ENCODE results near the gene TLCD3B. TPM values are rescaled to one million over a fixed set of nuclear protein-coding genes. Genes with fewer than 3 reads are reported as not detected.

The TLCD3B gene
- total RNA-seq, 1 experiment from 2014 or later = 20.9 TPM

DNA sequence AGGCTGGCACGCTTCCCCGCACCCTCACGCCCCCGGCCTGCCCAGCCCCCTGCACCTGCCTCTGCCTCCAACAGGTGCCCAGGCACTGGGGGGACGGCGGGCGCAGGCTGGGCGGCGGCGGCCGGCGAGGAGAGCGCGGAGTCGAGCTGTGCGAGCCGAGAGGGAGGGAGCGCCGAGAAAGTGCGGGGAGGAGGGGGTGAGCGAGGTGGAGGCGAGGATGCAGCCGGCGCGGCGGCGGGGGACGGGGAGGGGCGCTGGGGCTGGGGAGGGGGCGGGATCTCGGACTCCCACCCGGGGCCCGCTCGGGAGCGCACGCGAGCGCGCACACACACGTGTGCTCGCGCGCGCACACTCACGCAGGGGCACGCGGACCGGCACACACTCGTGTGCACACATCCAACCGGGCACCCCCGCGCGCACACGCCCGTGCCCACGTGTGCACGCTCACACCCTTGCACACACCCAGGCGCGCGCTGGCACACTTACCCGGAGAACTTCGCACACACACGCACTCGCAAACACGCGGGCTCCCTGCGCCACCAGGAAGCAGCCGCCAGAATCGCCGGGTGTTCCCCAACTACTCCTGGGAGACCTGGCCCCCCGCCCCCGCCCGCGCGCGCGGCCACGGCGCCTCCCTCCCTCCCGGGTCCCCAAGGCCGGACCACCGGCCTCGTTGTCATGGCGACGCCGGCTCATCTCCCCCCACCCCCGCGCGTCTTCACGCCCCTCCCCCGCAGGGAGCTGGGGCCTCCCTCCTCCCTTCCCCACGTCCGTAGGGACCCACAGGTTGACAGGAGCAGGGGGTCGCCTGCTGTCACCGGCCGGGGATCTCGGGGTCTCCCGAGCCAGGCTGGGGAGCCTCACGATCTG is 20.0 kb downstream of the TLCD3B start, which contains the start of gene DOC2A:
TSS of gene DOC2A (minus strand) at position 184 of the 870 bp plus-strand sequence. CDS start 805 bp downstream, outside the sequence.
- peak within 1 kb of the TSS; percentile 69 to 88 for H3K4me3 Mint-ChIP-seq
- peak within 1 kb of the TSS; percentile 91 for H3K4me2 ChIP-seq (ENCODE audit: insufficient read depth, insufficient read length, low read length)
- H3K18ac ChIP-seq (ENCODE audit: insufficient read length, low read depth, low read length) = peak within 1 kb of the TSS; percentile 2
- H3K27me3 ChIP-seq (ENCODE audit: insufficient read depth, low read length) = no peaks in the 10 kb centered on the region
- no peak within 1 kb of the TSS for H2AK5ac ChIP-seq (ENCODE audit: insufficient read length, low read length)
- WGBS (ENCODE audit: extremely low coverage, insufficient read length, low lambda C conversion rate) = no CpG with 5 or more reads among the region's 99 CpGs
- DNase-seq = peak; percentile 59
- no peak within 1 kb of the TSS for H3K14ac ChIP-seq (ENCODE audit: insufficient read depth, low read length)
- H4K5ac ChIP-seq (ENCODE audit: insufficient read length, low read depth, low read length) = no peak within 1 kb of the TSS
- no peaks in the 10 kb centered on the region for H4K20me1 ChIP-seq (ENCODE audit: control insufficient read depth, insufficient read depth, insufficient read length)
- H3K79me2 ChIP-seq (ENCODE audit: insufficient read depth, low read length) = no peaks in the 10 kb centered on the region
- H3K79me1 ChIP-seq (ENCODE audit: insufficient read depth, low read depth, low read length, poor library complexity, severe bottlenecking) = no peaks in the 10 kb centered on the region
- H3K23me2 ChIP-seq (ENCODE audit: insufficient read length, low read depth, low read length, poor library complexity, severe bottlenecking) = peaks cover 16% of the 10 kb centered on the region
- no peak within 1 kb of the TSS for H3T11ph ChIP-seq (ENCODE audit: low read length)
- no peak within 1 kb of the TSS for H4K91ac ChIP-seq (ENCODE audit: insufficient read length, low read depth, low read length)
- H3K4me1 ChIP-seq (ENCODE audit: insufficient read depth, low read length) = no peaks in the 10 kb centered on the region; the same call in 1 of the 2 replicates
- H3K27me3 Mint-ChIP-seq (ENCODE audit: low read depth) = peaks cover 38% of the 10 kb centered on the region
- H2BK5ac ChIP-seq (ENCODE audit: insufficient read length, low read length) = no peak within 1 kb of the TSS
- no peak within 1 kb of the TSS for H4K8ac ChIP-seq (replicated peaks; ENCODE audit: insufficient read length, low read depth, low read length)
- H3K36me3 Mint-ChIP-seq (ENCODE audit: insufficient read depth in 1 of 3, low read depth in 3 of 3) = peaks cover 0 to 6% (median 5%) of the 10 kb centered on the region in 3 experiments; a peak in 6 of 7 replicates
- no peak within 1 kb of the TSS for H3K23ac ChIP-seq (ENCODE audit: insufficient read length, low read depth, low read length)
- H3K4me1 Mint-ChIP-seq = peaks cover 9 to 22% of the 10 kb centered on the region in 2 experiments
- H3K4ac ChIP-seq (ENCODE audit: low read depth, low read length) = no peak within 1 kb of the TSS
- H3K27ac ChIP-seq (ENCODE audit: insufficient read length, low read depth, low read length) = no peak within 1 kb of the TSS
- H3K27ac Mint-ChIP-seq = no peak within 1 kb of the TSS
- H2BK20ac ChIP-seq (ENCODE audit: low read depth, low read length, poor library complexity, severe bottlenecking) = no peak within 1 kb of the TSS
- H3K9me3 ChIP-seq (ENCODE audit: control insufficient read depth, low read depth, low read length) = no peaks in the 10 kb centered on the region
- no peak within 1 kb of the TSS for H2BK15ac ChIP-seq (ENCODE audit: low read depth, low read length)
- H3K56ac ChIP-seq (ENCODE audit: insufficient read length, low read depth, low read length) = no peak within 1 kb of the TSS
- no peaks in the 10 kb centered on the region for H3K9me3 Mint-ChIP-seq
- H2AFZ ChIP-seq (ENCODE audit: low read length) = no peak within 1 kb of the TSS
- H2BK12ac ChIP-seq (ENCODE audit: insufficient read length, low read depth, low read length) = no peak within 1 kb of the TSS
- H2BK120ac ChIP-seq (ENCODE audit: low read depth, low read length, poor library complexity, severe bottlenecking) = no peak within 1 kb of the TSS
- TF ChIP-seq, protein P1, sequence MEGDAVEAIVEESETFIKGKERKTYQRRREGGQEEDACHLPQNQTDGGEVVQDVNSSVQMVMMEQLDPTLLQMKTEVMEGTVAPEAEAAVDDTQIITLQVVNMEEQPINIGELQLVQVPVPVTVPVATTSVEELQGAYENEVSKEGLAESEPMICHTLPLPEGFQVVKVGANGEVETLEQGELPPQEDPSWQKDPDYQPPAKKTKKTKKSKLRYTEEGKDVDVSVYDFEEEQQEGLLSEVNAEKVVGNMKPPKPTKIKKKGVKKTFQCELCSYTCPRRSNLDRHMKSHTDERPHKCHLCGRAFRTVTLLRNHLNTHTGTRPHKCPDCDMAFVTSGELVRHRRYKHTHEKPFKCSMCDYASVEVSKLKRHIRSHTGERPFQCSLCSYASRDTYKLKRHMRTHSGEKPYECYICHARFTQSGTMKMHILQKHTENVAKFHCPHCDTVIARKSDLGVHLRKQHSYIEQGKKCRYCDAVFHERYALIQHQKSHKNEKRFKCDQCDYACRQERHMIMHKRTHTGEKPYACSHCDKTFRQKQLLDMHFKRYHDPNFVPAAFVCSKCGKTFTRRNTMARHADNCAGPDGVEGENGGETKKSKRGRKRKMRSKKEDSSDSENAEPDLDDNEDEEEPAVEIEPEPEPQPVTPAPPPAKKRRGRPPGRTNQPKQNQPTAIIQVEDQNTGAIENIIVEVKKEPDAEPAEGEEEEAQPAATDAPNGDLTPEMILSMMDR (conservative IDR thresholded peaks at IDR 0.05) = no peak
- H3K9ac ChIP-seq (ENCODE audit: extremely low read depth, insufficient read length, low read length) = no peak within 1 kb of the TSS

Measured in H9 (cell line).